Activated CD4-positive, alpha-beta T cell treated with anti-CD3 and anti-CD28 coated beads, Interleukin-2, amount 10 ng/mL, durations not matched to agents 24 days and 14 days (primary cell): Measurements from ENCODE around the gene ZRANB3. TPM values are rescaled to one million over a fixed set of nuclear protein-coding genes. Genes with fewer than 3 reads are reported as not detected.

Source experiments
- DNase-seq: peaks from one replicate; pipeline ENCODE4 v3.0.0; 2022
- H3K27ac Mint-ChIP-seq: one replicate; pipeline ENCODE4 v1.8.0; 2022; ENCODE audit warnings: mild to moderate bottlenecking, mixed read lengths
- H3K27me3 Mint-ChIP-seq: one replicate; pipeline ENCODE4 v1.8.0; 2022; ENCODE audit warnings: mixed read lengths
- H3K36me3 Mint-ChIP-seq: one replicate; pipeline ENCODE4 v1.8.0; 2022; ENCODE audit warnings: low read depth, mild to moderate bottlenecking, mixed read lengths
- H3K4me1 Mint-ChIP-seq: one replicate; pipeline ENCODE4 v1.8.0; 2021; ENCODE audit warnings: mixed read lengths
- H3K4me3 Mint-ChIP-seq: one replicate; pipeline ENCODE4 v1.8.0; 2022; ENCODE audit warnings: mild to moderate bottlenecking, moderate library complexity, mixed read lengths
- H3K9me3 Mint-ChIP-seq: one replicate; pipeline ENCODE4 v1.8.0; 2021; ENCODE audit warnings: mixed read lengths
- intact Hi-C: fragments of 100-400 bp; cut with micrococcal nuclease; formaldehyde crosslinking; loops from one replicate; pipeline ENCODE4 v1.15.1; 2023
- total RNA-seq: library from RNA; stranded (reverse); gene quantifications from 2 replicates; pipeline ENCODE4 v1.2.3, GENCODE V29; 2022

Gene ZRANB3
- total RNA-seq, 1 donor from 2014 or later, result 6.8 TPM

- Mint-ChIP-seq H3K36me3 (peaks cover 7% of the 10 kb centered on the region), H3K4me1 (peaks cover 22% of the 10 kb centered on the region), H3K4me3 (no peak overlapping the region), H3K9me3 (peaks cover 8% of the 10 kb centered on the region), H3K27me3 (no peaks in the 10 kb centered on the region), H3K27ac (peak overlapping the region; percentile 8)
- no peak for DNase-seq
- intact Hi-C loops, result loop anchor here (10.0 kb wide), 1 partner anchor 288 kb away; the partner anchor contains the start of genes R3HDM1 and ZRANB3
Observed at GRCh38 chr2:135246711-135247270, 284.2 kb downstream of the ZRANB3 start.

GRCh38 chr2:135245071-135245470, 285.9 kb downstream of the ZRANB3 start:
- H3K27ac Mint-ChIP-seq, result peak overlapping the region; percentile 86
- DNase-seq, result peak; percentile 71
- H3K4me1 Mint-ChIP-seq, result peaks cover 22% of the 10 kb centered on the region
- intact Hi-C loops, result loop anchor here (1.0 to 10.0 kb wide), 2 partner anchors 193 to 290 kb away; partner anchors contain the start of genes R3HDM1, RAB3GAP1 and ZRANB3
- H3K9me3 Mint-ChIP-seq, result peaks cover 11% of the 10 kb centered on the region
- no peak overlapping the region for H3K4me3 Mint-ChIP-seq
- no peaks in the 10 kb centered on the region for H3K27me3 Mint-ChIP-seq
- H3K36me3 Mint-ChIP-seq, result peaks cover 6% of the 10 kb centered on the region

- Mint-ChIP-seq H3K27me3 (no peaks in the 10 kb centered on the region), H3K27ac (no peak overlapping the region), H3K9me3 (peaks cover 12% of the 10 kb centered on the region), H3K36me3 (peaks cover 2% of the 10 kb centered on the region), H3K4me1 (peaks cover 5% of the 10 kb centered on the region), H3K4me3 (no peak overlapping the region)
- no peak for DNase-seq
- intact Hi-C loops, result no loop called here
Observed at GRCh38 chr2:135238651-135239050, 292.4 kb downstream of the ZRANB3 start.

- intact Hi-C loops, result no loop called here
- Mint-ChIP-seq H3K9me3 (peaks cover 4% of the 10 kb centered on the region), H3K27me3 (no peaks in the 10 kb centered on the region), H3K27ac (no peak overlapping the region), H3K36me3 (peaks cover 5% of the 10 kb centered on the region), H3K4me3 (no peak overlapping the region), H3K4me1 (no peaks in the 10 kb centered on the region)
- DNase-seq, result no peak
Observed at GRCh38 chr2:135230150-135230549, 300.9 kb downstream of the ZRANB3 start.

- Mint-ChIP-seq H3K4me1 (no peaks in the 10 kb centered on the region), H3K27ac (no peak overlapping the region), H3K27me3 (no peaks in the 10 kb centered on the region), H3K36me3 (peaks cover 5% of the 10 kb centered on the region), H3K9me3 (no peaks in the 10 kb centered on the region), H3K4me3 (no peak overlapping the region)
- no peak for DNase-seq
- intact Hi-C loops, result no loop called here
Observed at GRCh38 chr2:135227386-135227785, 303.6 kb downstream of the ZRANB3 start.

GRCh38 chr2:135226961-135227360, 304.1 kb downstream of the ZRANB3 start:
- H3K27me3 Mint-ChIP-seq, result no peaks in the 10 kb centered on the region
- H3K27ac Mint-ChIP-seq, result no peak overlapping the region
- H3K36me3 Mint-ChIP-seq, result peaks cover 5% of the 10 kb centered on the region
- intact Hi-C loops, result no loop called here
- DNase-seq, result no peak
- H3K4me3 Mint-ChIP-seq, result no peak overlapping the region
- H3K9me3 Mint-ChIP-seq, result no peaks in the 10 kb centered on the region
- no peaks in the 10 kb centered on the region for H3K4me1 Mint-ChIP-seq

- no peaks in the 10 kb centered on the region for H3K27me3 Mint-ChIP-seq
- H3K27ac Mint-ChIP-seq, result no peak overlapping the region
- no peaks in the 10 kb centered on the region for H3K4me1 Mint-ChIP-seq
- no peak overlapping the region for H3K4me3 Mint-ChIP-seq
- no peak for DNase-seq
- peaks cover 7% of the 10 kb centered on the region for H3K36me3 Mint-ChIP-seq
- no peaks in the 10 kb centered on the region for H3K9me3 Mint-ChIP-seq
- intact Hi-C loops, result no loop called here
Observed at GRCh38 chr2:135225781-135226180, 305.2 kb downstream of the ZRANB3 start.

- intact Hi-C loops, result no loop called here
- Mint-ChIP-seq H3K4me1 (no peaks in the 10 kb centered on the region), H3K9me3 (no peaks in the 10 kb centered on the region), H3K4me3 (no peak overlapping the region), H3K27ac (no peak overlapping the region), H3K27me3 (no peaks in the 10 kb centered on the region), H3K36me3 (peaks cover 2% of the 10 kb centered on the region)
- no peak for DNase-seq
Observed at GRCh38 chr2:135219226-135219625, 311.8 kb downstream of the ZRANB3 start.

- Mint-ChIP-seq H3K4me3 (no peak overlapping the region), H3K27me3 (no peaks in the 10 kb centered on the region), H3K9me3 (no peaks in the 10 kb centered on the region), H3K4me1 (no peaks in the 10 kb centered on the region), H3K27ac (no peak overlapping the region), H3K36me3 (peaks cover 2% of the 10 kb centered on the region)
- intact Hi-C loops, result no loop called here
- DNase-seq, result no peak
Observed at GRCh38 chr2:135218426-135218825, 312.6 kb downstream of the ZRANB3 start.

GRCh38 chr2:135212757-135213156, 318.3 kb downstream of the ZRANB3 start:
- no peak overlapping the region for H3K4me3 Mint-ChIP-seq
- no peak for DNase-seq
- no peak overlapping the region for H3K27ac Mint-ChIP-seq
- no peaks in the 10 kb centered on the region for H3K4me1 Mint-ChIP-seq
- no peaks in the 10 kb centered on the region for H3K27me3 Mint-ChIP-seq
- H3K36me3 Mint-ChIP-seq, result no peaks in the 10 kb centered on the region
- intact Hi-C loops, result no loop called here
- no peaks in the 10 kb centered on the region for H3K9me3 Mint-ChIP-seq

GRCh38 chr2:135208016-135208415, 323.0 kb downstream of the ZRANB3 start:
- Mint-ChIP-seq H3K27me3 (no peaks in the 10 kb centered on the region), H3K4me3 (no peak overlapping the region), H3K36me3 (no peaks in the 10 kb centered on the region), H3K9me3 (no peaks in the 10 kb centered on the region), H3K4me1 (no peaks in the 10 kb centered on the region), H3K27ac (no peak overlapping the region)
- no peak for DNase-seq
- intact Hi-C loops, result no loop called here

- Mint-ChIP-seq H3K9me3 (no peaks in the 10 kb centered on the region), H3K36me3 (no peaks in the 10 kb centered on the region), H3K27me3 (no peaks in the 10 kb centered on the region), H3K4me3 (no peak overlapping the region), H3K27ac (no peak overlapping the region), H3K4me1 (no peaks in the 10 kb centered on the region)
- intact Hi-C loops, result no loop called here
- DNase-seq, result no peak
Observed at GRCh38 chr2:135203944-135204343, 327.1 kb downstream of the ZRANB3 start.

- Mint-ChIP-seq H3K36me3 (no peaks in the 10 kb centered on the region), H3K4me1 (no peaks in the 10 kb centered on the region), H3K27ac (no peak overlapping the region), H3K27me3 (no peaks in the 10 kb centered on the region), H3K4me3 (no peak overlapping the region), H3K9me3 (no peaks in the 10 kb centered on the region)
- no peak for DNase-seq
- intact Hi-C loops, result no loop called here
Observed at GRCh38 chr2:135202751-135203150, 328.3 kb downstream of the ZRANB3 start.

- no peaks in the 10 kb centered on the region for H3K27me3 Mint-ChIP-seq
- no peaks in the 10 kb centered on the region for H3K4me1 Mint-ChIP-seq
- DNase-seq, result no peak
- no peaks in the 10 kb centered on the region for H3K36me3 Mint-ChIP-seq
- no peak overlapping the region for H3K27ac Mint-ChIP-seq
- peaks cover 5% of the 10 kb centered on the region for H3K9me3 Mint-ChIP-seq
- H3K4me3 Mint-ChIP-seq, result no peak overlapping the region
- intact Hi-C loops, result no loop called here
Observed at GRCh38 chr2:135198481-135198880, 332.5 kb downstream of the ZRANB3 start.

- H3K9me3 Mint-ChIP-seq, result peaks cover 14% of the 10 kb centered on the region
- no peaks in the 10 kb centered on the region for H3K27me3 Mint-ChIP-seq
- H3K4me3 Mint-ChIP-seq, result no peak overlapping the region
- H3K4me1 Mint-ChIP-seq, result no peaks in the 10 kb centered on the region
- peaks cover 9% of the 10 kb centered on the region for H3K36me3 Mint-ChIP-seq
- no peak for DNase-seq
- intact Hi-C loops, result no loop called here
- no peak overlapping the region for H3K27ac Mint-ChIP-seq
Observed at GRCh38 chr2:135190799-135191198, 340.2 kb downstream of the ZRANB3 start.
